ENCODE data around the gene DLGAP4.

The DLGAP4 gene

DNA sequence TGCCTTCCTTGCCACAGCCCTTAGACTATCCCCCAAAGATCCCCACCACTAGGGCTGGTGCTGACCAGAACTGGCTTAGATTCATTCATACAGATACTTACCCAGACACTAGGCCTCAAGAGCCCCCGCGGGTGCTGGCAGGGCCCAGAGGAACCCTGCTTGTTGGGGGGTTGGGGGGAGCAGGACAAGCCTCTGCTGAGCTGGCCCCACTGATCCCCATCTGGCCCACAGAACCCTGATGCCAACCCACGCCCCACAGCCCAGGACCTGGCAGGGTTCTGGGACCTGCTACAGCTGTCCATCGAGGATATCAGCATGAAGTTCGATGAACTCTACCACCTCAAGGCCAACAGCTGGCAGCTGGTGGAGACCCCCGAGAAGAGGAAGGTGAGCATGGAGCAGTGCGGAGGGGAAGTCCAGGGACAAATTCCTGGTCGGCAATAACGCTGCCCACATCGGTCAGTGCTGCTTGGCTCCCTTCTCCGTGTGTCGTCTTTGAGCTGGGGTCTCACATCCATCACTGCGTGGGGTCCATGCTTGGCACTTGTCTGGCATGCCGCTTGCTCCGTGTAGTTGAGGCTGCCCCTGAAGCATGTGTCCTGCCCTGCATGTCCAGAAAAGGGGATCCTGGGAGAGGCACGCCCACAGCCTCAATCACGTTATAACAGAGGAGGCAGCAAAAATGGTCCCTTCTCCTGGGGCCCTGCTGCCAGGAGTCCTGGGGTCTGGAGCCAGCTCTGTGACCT lies 219.7 kb downstream of the DLGAP4 start:
- peaks cover 21% of the 10 kb centered on the region for H3K4me1 ChIP-seq
- H3K9me3 ChIP-seq = no peaks in the 10 kb centered on the region
- peaks cover 15% of the 10 kb centered on the region; the same call in 1 of the 2 replicates for H4K20me1 ChIP-seq
- no peak for TF ChIP-seq Cebpa-rat (IDR thresholded peaks at IDR 0.05)
- H3K4me2 ChIP-seq = peak overlapping the region; percentile 19; the same call in 1 of the 2 replicates
- H3K36me3 ChIP-seq = peaks cover 90% of the 10 kb centered on the region
- H3K27ac ChIP-seq = peak overlapping the region; percentile 51; the same call in 1 of the 2 replicates
- H3K4me3 ChIP-seq = no peak overlapping the region
- no peak overlapping the region for H3K9ac ChIP-seq
- no peaks in the 10 kb centered on the region for H3K27me3 ChIP-seq

DNA sequence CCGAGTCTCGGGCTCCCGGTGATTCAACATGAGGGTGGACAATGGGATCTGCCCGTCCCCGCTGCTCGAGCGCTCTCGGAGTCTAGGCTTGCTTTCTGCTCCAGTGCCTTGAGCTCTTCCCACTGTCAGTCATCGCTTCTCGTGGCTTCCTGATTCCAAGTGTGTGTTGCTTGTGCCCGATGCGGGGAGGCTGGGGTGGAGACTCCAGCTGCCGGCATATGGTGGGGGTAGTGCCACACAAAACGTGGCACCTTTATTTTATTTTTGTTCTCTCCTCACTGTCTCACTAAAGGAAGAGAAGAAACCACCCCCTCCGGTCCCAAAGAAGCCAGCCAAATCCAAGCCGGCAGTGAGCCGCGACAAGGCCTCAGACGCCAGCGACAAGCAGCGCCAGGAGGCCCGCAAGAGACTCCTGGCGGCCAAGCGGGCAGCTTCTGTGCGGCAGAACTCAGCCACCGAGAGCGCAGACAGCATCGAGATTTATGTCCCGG lies 220.4 kb downstream of the DLGAP4 start:
- Histone ChIP-seq H3K9ac (no peak overlapping the region), H3K4me3 (no peak overlapping the region), H3K27me3 (no peaks in the 10 kb centered on the region), H3K36me3 (peaks cover 82% of the 10 kb centered on the region), H4K20me1 (peaks cover 9% of the 10 kb centered on the region; the same call in 1 of the 2 replicates), H3K4me2 (peak overlapping the region; percentile 19; the same call in 1 of the 2 replicates), H3K27ac (peak overlapping the region; percentile 51; the same call in 1 of the 2 replicates), H3K9me3 (no peaks in the 10 kb centered on the region), H3K4me1 (peaks cover 21% of the 10 kb centered on the region)
- TF ChIP-seq Cebpa-rat (IDR thresholded peaks at IDR 0.05) = no peak

DNA sequence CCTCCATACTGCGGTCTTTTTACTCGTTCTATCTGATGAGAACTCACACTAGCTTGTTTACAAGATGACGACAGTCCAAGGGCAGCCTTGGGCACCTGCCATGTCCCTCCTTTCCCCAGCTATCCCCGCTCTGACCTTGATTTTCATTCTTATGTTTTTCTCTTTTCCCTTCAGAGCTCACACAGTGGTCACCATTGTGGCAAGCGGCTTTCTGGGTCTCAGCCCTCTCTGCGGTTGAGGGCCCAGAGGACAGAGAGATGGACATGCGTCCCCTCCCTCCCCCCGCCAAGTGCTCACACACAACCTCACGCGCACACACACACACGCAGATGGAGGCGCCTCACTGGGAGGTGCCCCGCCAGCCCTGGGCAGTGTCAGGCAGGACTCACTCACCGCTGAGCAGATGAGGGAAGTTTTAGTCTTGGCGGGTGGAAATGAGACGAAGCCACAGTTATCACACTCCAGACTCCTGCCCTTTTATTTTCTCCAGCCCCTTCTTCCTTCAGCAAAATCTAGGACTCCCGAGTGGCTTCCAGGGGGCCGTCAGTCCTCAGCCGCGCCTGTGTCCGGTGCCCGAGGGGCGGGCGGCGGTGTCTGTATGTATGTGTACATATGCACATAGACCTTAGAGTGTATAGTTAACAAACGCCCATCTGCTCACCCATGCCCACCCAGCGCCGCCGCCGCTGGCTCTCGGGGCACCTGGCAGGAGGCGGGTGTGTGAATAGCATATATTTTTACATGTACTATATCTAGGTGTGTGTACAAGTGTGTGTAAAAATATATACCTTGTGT lies 221.4 kb downstream of the DLGAP4 start:
- no peak overlapping the region for H3K27ac ChIP-seq
- H3K4me1 ChIP-seq = peaks cover 20% of the 10 kb centered on the region
- H3K4me3 ChIP-seq = no peak overlapping the region

DNA sequence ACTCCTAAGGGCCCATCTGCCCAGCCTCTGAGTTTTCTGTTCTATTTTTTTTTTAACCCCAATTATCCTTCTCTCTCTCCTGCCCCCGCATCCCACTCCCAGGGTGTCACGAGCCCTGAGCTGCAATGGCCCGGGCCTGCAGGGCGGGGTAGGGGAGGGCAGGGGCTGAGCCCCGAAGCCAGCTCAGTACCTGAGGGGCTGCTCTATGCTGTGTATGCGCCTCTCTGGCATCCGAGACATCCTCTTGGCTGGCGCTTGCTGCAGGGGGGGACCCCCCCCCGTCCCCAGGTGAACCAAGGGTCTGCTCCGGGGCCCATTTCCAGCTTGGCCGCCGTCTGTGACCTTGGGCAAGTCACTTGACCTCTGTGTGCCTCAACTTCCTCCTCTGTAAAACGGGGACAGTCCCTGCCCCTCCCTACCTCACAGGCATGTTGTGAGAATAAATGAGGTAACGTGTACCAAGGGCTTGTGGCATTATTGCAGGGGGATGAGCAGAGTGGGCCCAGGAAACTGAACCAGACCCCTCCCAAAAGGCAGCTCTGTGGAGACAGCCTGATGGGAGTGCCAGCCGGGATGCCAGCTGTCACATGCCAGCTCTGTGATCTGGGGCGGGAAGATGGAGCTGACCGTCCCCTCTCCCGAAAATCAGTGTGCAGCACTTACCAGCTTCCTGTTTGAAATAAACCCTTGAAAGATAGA lies 222.2 kb downstream of the DLGAP4 start:
- Histone ChIP-seq H3K27ac (no peak overlapping the region), H3K9ac (no peak overlapping the region), H3K4me3 (no peak overlapping the region), H3K4me1 (peaks cover 12% of the 10 kb centered on the region), H3K27me3 (no peaks in the 10 kb centered on the region), H3K36me3 (peaks cover 67% of the 10 kb centered on the region), H3K9me3 (no peaks in the 10 kb centered on the region), H4K20me1 (no peaks in the 10 kb centered on the region), H3K4me2 (no peak overlapping the region)
- no peak for TF ChIP-seq Cebpa-rat (IDR thresholded peaks at IDR 0.05)

More for the DNA sequence above, 221.4 kb downstream of the DLGAP4 start:
- Histone ChIP-seq H3K9ac (no peak overlapping the region), H3K27me3 (no peaks in the 10 kb centered on the region), H4K20me1 (0 out of 2 replicates have a peak, but pooled peaks cover under 1% of the 10 kb centered on the region), H3K4me2 (no peak overlapping the region), H3K9me3 (no peaks in the 10 kb centered on the region), H3K36me3 (peaks cover 73% of the 10 kb centered on the region)
- TF ChIP-seq Cebpa-rat (IDR thresholded peaks at IDR 0.05) = no peak

DNA sequence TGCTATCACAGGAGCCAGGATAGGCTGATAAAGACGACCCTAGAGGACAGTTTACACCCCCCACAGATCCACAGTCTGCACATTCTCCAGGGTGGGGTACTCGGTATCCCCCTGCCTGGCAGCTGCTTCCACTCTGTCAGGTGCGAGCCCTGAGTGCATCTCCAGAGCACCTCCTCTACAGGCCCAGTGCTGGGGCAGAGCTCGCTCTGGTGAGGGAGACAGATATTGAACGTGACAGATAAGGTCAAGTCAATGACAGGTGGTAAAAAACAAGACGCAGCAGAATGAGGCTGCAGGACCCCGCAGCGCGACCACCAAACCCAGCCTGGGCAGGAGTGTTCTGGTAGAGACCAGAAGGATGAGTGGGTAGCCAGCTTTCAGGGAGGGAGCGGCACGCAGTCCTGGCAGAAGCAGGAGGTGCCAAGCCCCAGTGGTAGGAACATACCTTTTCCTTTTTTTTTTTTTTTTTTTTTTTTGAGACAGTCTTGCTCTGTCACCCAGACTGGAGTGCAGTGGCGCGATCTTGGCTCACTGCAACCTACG lies 222.8 kb downstream of the DLGAP4 start:
- no peaks in the 10 kb centered on the region for H3K9me3 ChIP-seq
- H3K36me3 ChIP-seq = peaks cover 61% of the 10 kb centered on the region
- no peaks in the 10 kb centered on the region for H4K20me1 ChIP-seq
- peaks cover 8% of the 10 kb centered on the region; the same call in 1 of the 2 replicates for H3K4me1 ChIP-seq
- no peak for TF ChIP-seq Cebpa-rat (IDR thresholded peaks at IDR 0.05)
- no peak overlapping the region for H3K4me3 ChIP-seq
- no peaks in the 10 kb centered on the region for H3K27me3 ChIP-seq
- H3K4me2 ChIP-seq = no peak overlapping the region
- no peak overlapping the region for H3K27ac ChIP-seq
- H3K9ac ChIP-seq = no peak overlapping the region

DNA sequence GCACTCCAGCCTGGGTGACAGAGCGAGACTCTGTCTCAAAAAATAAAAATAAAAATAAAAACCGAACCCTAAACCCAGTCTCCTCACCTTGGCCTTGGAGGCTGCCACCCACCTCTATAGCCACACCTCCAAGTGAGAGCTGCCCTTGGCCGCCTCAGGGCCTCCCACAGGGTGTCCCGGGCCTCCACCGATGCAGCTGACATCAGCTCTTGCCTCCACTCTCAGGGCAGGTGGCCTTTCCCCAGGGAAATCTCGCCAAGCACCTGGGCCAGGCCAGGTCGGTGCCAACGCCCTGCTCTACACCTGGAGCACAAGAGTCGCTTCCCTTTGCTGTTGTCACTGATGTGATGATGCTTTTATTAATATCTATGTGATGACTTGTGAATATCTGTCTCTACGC lies 226.2 kb downstream of the DLGAP4 start:
- Histone ChIP-seq H3K4me1 (no peaks in the 10 kb centered on the region), H4K20me1 (no peaks in the 10 kb centered on the region), H3K9me3 (no peaks in the 10 kb centered on the region), H3K9ac (no peak overlapping the region), H3K27ac (no peak overlapping the region), H3K36me3 (peaks cover 27% of the 10 kb centered on the region), H3K4me3 (no peak overlapping the region), H3K27me3 (no peaks in the 10 kb centered on the region), H3K4me2 (no peak overlapping the region)
- no peak for TF ChIP-seq Cebpa-rat (IDR thresholded peaks at IDR 0.05)

DNA sequence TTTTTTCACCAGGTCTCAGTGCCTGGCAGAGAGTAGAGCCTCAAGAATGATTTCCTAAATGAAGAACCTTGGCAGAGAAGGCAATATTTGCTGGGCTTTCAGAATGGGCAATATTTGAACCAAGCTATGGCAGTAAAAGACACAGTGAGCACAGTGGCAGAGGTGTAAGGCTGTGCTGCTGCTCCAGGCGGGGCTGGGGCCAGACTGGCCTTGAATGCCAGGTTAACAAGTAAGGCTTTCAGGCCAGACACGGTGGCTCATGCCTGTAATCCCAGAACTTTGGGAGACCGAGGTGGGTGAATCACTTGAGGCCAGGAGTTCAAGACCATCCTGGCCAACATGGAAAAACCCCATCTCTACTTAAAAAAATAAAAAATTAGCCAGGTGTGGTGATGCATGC lies 226.7 kb downstream of the DLGAP4 start:
- Histone ChIP-seq H3K9ac (no peak overlapping the region), H3K4me3 (no peak overlapping the region), H3K27ac (no peak overlapping the region), H3K4me2 (no peak overlapping the region), H4K20me1 (no peaks in the 10 kb centered on the region), H3K27me3 (no peaks in the 10 kb centered on the region), H3K36me3 (peaks cover 23% of the 10 kb centered on the region), H3K9me3 (no peaks in the 10 kb centered on the region), H3K4me1 (no peaks in the 10 kb centered on the region)
- no peak for TF ChIP-seq Cebpa-rat (IDR thresholded peaks at IDR 0.05)

DNA sequence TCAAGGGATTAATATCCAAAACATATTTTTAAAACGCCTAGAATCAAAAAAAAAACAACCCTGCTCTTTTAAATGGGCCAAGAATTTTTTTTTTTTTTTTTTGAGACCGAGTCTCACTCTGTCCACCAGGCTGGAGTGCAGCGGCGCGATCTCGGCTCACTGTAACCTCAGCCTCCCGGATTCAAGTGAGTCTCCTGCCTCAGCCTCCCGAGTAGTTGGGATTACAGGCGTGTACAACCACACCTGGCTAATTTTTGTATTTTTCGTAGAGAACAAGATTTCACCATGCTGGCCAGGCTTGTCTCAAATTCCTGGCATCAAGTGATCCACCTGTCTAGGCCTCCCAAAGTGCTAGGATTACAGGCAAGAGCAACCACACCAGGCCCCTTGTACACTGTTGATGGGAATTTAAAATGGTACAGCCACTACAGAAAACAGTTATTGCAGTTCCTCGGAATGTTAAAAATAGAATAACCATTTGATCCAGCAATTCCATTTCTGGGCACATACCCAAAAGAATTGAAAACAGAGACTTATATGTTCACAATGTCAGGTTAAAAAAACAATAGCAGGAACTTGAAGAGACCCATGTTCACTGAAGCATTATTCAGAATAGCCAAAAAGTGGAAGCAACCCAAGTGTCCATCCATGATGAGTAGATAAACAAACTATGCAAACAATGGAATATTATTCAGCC lies 232.0 kb downstream of the DLGAP4 start:
- TF ChIP-seq Cebpa-rat (IDR thresholded peaks at IDR 0.05) = no peak
- Histone ChIP-seq H3K9me3 (no peaks in the 10 kb centered on the region), H3K27ac (no peak overlapping the region), H3K36me3 (no peaks in the 10 kb centered on the region), H3K4me1 (peaks cover 7% of the 10 kb centered on the region), H3K4me2 (no peak overlapping the region), H3K9ac (no peak overlapping the region), H4K20me1 (no peaks in the 10 kb centered on the region), H3K4me3 (no peak overlapping the region), H3K27me3 (peaks cover 8% of the 10 kb centered on the region; the same call in 1 of the 2 replicates)
